ENCODE results near the gene MYH15. TPM values are rescaled to one million over a fixed set of nuclear protein-coding genes. Genes with fewer than 3 reads are reported as not detected.

MYH15 gene
- total RNA-seq, 1 donor from 2014 or later = 0.77 TPM

- H3K27ac Mint-ChIP-seq = no peak overlapping the region
- peaks cover 4% of the 10 kb centered on the region for H3K4me1 Mint-ChIP-seq (ENCODE audit: unreplicated experiment)
- no peaks in the 10 kb centered on the region for H3K27me3 Mint-ChIP-seq
- DNase-seq (ENCODE audit: extremely low spot score, unreplicated experiment) = no peak
- H3K9me3 Mint-ChIP-seq = peaks cover 10% of the 10 kb centered on the region
- H3K4me3 Mint-ChIP-seq = no peak overlapping the region
- no peaks in the 10 kb centered on the region for H3K36me3 Mint-ChIP-seq
- TF ChIP-seq, protein P1, sequence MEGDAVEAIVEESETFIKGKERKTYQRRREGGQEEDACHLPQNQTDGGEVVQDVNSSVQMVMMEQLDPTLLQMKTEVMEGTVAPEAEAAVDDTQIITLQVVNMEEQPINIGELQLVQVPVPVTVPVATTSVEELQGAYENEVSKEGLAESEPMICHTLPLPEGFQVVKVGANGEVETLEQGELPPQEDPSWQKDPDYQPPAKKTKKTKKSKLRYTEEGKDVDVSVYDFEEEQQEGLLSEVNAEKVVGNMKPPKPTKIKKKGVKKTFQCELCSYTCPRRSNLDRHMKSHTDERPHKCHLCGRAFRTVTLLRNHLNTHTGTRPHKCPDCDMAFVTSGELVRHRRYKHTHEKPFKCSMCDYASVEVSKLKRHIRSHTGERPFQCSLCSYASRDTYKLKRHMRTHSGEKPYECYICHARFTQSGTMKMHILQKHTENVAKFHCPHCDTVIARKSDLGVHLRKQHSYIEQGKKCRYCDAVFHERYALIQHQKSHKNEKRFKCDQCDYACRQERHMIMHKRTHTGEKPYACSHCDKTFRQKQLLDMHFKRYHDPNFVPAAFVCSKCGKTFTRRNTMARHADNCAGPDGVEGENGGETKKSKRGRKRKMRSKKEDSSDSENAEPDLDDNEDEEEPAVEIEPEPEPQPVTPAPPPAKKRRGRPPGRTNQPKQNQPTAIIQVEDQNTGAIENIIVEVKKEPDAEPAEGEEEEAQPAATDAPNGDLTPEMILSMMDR (conservative IDR thresholded peaks at IDR 0.05) = no peak
These were observed 164.7 kb downstream of the MYH15 start for GRCh38 chr3:108345492-108346205.

DNA sequence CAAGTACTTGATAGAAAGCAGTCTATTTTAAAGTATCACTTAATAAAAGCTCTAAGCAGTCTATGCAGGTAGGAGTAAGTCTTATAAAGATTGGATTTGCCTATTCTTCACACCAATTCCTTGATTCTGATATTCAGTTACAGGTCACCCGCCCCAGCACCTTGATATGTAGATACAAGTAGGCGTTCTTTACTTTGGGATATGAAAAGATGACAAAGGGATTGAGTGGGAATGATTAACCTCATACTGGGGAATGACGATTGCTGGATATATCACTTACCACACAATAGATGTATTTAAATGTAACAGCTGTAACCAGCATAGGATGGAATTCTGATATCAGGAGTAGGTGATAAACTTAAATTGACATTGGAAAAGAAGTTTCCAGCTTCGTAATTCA lies 166.9 kb downstream of the MYH15 start:
- peaks cover 8% of the 10 kb centered on the region for H3K4me1 Mint-ChIP-seq (ENCODE audit: unreplicated experiment)
- H3K9me3 Mint-ChIP-seq = peaks cover 10% of the 10 kb centered on the region
- H3K4me3 Mint-ChIP-seq = no peak overlapping the region
- no peaks in the 10 kb centered on the region for H3K36me3 Mint-ChIP-seq
- no peak overlapping the region for H3K27ac Mint-ChIP-seq
- TF ChIP-seq, protein P1 (conservative IDR thresholded peaks at IDR 0.05) = no peak
- H3K27me3 Mint-ChIP-seq = no peaks in the 10 kb centered on the region
- DNase-seq (ENCODE audit: extremely low spot score, unreplicated experiment) = no peak

GRCh38 chr3:108342837-108343486 lies 167.4 kb downstream of the MYH15 start:
- no peak overlapping the region for H3K4me3 Mint-ChIP-seq
- H3K27ac Mint-ChIP-seq = no peak overlapping the region
- H3K27me3 Mint-ChIP-seq = no peaks in the 10 kb centered on the region
- TF ChIP-seq, protein P1 (conservative IDR thresholded peaks at IDR 0.05) = no peak
- peaks cover 6% of the 10 kb centered on the region for H3K9me3 Mint-ChIP-seq
- no peaks in the 10 kb centered on the region for H3K36me3 Mint-ChIP-seq
- no peak for DNase-seq (ENCODE audit: extremely low spot score, unreplicated experiment)
- peaks cover 8% of the 10 kb centered on the region for H3K4me1 Mint-ChIP-seq (ENCODE audit: unreplicated experiment)

DNA sequence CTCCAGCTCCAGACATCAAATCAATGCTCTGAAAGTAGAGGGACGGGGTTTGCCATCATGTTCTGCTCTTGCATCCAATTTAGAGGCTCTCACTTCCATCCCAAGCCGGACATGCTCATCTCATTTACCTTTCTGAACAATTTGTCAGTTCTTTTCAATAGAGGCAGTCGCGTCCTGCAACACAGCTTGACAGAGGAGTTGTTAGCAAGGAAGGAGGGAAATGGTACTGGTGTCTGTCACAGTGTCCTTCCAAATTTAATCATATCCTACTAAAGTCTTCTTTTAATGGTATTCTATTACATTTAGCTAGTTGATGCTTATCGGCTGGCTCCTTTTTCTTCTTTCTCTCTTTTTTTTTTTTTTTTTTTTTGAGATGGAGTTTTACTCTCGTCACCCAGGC lies 168.5 kb downstream of the MYH15 start:
- Mint-ChIP-seq H3K4me1 (ENCODE audit: unreplicated experiment) (peaks cover 8% of the 10 kb centered on the region), H3K4me3 (no peak overlapping the region), H3K36me3 (no peaks in the 10 kb centered on the region), H3K27me3 (no peaks in the 10 kb centered on the region), H3K9me3 (no peaks in the 10 kb centered on the region), H3K27ac (no peak overlapping the region)
- TF ChIP-seq, protein P1 (conservative IDR thresholded peaks at IDR 0.05) = no peak
- no peak for DNase-seq (ENCODE audit: extremely low spot score, unreplicated experiment)

- peaks cover 4% of the 10 kb centered on the region for H3K4me1 Mint-ChIP-seq (ENCODE audit: unreplicated experiment)
- H3K4me3 Mint-ChIP-seq = no peak overlapping the region
- TF ChIP-seq, protein P1 (conservative IDR thresholded peaks at IDR 0.05) = no peak
- H3K27me3 Mint-ChIP-seq = no peaks in the 10 kb centered on the region
- DNase-seq (ENCODE audit: extremely low spot score, unreplicated experiment) = no peak
- no peaks in the 10 kb centered on the region for H3K9me3 Mint-ChIP-seq
- H3K36me3 Mint-ChIP-seq = no peaks in the 10 kb centered on the region
- no peak overlapping the region for H3K27ac Mint-ChIP-seq
These were observed 171.4 kb downstream of the MYH15 start for GRCh38 chr3:108338901-108339545.

Measured in type B pancreatic cell (in vitro differentiated cells).